GM11168 (cell line): ENCODE measurements around the gene ETS2.

Experiments used
- in situ Hi-C: fragments of 300-500 bp; cut with MboI; formaldehyde crosslinking; loops from one replicate; pipeline ENCODE4 v1.12.0; 2022; ENCODE audit warnings: low sequenced_read_pairs; ENCODE audit not compliant: unreplicated experiment

The ETS2 gene

DNA sequence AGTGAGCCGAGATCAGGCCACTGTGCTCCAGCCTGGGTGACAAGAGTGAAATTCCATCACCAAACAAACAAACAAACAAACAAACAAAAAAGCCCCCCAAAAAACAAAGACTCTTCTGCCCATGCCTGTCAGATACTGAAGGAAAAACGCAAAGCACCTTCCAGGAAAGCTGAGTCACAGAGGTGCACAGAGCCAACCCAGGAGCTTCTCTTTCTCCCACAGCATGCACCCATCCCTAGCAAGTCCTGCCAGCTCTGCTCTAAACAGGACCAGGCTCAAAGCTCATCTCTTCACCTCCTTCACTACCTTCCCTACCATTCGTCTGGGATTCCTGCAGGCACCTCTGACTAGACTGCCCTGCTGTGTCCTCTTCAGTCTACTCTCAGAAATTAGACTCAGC lies 46.5 kb downstream of the ETS2 start:
- in situ Hi-C loops: no loop called here

DNA sequence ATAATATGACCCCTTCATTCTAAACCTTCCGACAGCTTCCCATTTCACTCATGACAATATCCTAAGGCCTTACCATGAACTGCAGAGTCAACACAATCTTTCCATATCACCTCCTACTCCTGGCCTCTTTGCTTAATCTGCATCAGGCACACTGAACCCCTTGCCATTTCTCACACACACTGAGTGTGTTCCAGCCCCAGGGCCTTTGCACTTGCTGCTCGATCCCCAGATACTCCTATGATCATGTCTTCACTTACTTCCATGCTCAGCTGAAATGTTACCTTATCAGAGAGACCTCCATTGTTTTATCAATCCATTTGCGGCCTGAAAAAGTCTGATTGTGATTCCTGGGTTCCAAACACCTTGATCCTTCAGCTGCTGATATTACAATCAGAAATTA lies 47.0 kb downstream of the ETS2 start:
- in situ Hi-C loops: no loop called here

DNA sequence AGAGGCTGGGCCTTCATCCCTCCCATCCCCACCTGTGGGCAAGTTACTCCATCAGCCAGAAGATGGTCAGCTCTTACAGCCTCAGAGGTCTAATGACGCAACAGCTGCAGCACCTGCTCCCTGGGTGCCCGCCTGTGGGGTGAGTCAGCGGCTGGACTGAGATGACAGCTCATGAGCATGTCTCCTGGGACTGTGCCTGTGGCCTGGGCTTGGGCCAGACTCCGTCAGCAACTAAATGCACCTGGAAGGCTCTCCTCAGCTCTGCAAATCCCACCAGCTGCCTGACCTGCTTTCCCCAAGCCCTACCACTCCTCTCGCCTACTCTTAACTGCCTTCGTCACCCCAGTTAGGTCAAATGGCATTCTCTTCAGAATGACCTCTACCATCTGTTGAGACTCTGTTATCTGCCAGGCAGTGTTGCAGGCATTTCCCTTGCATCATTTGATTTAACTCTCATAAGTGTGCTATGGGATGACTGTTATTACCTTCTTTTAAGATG lies 47.7 kb downstream of the ETS2 start:
- in situ Hi-C loops: no loop called here

DNA sequence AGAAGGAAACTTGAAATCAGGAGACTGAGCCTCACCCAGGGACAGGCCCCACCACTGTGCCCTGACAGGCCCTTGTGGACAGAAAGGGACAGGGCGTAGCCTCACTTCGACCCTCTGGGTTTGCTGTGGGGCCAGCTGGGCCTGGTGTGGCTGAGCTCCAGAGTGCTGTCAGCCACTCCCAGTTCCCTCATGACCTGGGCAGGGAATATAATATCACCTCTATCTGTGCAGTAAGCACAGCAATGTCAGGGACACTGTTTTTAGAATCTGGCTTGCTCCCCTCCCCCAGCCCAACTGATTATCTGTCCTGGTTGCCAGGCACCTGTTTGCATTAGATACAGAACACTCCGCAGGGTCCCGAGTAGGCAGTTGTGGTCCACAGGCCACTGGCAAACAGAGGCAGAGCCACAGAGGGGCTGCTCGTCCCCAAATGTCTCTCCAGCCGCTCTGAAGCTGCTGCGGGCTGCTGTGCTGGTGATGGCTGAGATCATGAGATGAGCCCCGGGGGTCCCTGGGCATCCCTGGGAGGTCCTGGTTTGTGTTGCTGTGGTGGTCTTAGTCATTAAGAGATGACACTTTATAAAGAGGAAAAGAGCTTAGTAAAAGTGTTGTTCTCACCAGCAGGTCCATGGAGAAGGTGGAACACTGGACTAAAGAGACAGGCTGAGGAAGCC lies 51.6 kb downstream of the ETS2 start:
- in situ Hi-C loops: no loop called here

DNA sequence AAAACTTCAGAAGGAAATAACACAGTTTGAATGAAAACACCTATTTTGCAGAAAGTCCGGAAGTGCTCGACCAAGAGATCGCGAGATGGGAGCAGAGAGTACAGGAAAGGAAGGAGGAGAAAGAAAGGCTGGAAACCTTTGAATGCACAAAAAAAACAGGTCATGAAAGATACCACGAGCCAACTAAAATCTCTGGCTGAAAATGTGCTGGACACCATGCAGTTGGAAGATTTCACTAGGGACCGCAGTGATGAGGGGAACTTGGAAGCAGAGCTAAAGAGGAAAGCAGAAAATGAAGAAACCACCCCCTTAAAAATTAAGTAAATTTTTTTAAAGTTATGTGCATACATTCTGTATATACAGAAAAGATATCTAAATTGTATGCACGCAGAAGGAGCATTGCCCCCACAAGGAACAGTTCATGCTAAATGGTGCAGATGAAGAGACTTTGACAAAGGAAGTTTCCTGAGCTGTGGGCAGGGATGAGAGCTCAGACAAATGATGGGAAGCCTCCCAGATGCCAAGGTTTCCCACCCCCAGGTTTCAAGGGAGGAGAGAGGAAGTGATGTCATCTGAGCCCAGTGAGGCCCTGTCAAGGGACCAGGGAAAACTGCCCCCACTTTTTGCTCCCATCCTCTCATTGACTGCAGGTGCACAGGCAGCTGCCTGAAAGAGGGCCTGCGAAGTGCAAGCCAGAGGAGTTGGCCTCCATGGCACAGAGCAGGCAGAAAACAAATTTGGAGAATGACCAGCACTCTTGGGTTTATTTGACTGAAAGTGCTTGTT lies 52.5 kb downstream of the ETS2 start:
- in situ Hi-C loops: no loop called here

DNA sequence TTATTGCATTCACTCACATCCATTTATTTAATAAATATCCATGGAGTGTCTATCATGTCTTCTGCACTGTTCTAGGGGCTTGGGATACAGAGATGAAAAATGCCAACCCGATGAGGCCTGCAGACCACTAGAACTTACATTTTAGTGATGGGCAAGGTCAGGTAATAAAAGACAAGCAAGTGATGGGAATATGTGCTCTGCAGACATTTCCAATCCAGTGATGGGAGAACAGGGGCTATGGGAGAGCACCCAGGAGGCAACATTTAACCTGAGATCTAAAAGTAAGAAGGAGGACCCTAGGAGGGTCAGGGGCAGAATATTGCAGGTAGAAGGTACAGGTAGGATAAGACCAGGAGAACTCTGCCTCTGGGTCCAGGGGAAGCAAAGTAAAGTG lies 53.1 kb downstream of the ETS2 start:
- in situ Hi-C loops: no loop called here

DNA sequence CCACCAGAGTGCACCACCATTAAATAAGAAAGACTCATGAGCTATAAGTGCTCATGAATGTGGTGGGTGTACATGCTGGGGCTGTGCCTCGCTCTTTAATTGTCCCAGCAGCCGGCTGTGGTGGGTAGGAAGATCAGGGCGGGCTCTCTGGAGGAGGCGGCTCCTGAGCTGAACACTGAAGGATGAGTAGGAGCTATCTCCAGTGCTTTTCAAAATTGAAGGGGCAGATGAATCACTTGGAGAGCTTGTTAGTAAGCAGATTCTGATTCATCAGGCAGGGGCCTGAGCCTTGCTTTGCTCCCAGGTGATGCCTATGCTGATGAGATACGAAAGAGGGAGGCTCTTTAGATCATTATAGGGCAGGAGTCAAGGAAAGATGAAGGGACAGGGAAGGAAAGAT lies 54.1 kb downstream of the ETS2 start:
- in situ Hi-C loops: no loop called here

DNA sequence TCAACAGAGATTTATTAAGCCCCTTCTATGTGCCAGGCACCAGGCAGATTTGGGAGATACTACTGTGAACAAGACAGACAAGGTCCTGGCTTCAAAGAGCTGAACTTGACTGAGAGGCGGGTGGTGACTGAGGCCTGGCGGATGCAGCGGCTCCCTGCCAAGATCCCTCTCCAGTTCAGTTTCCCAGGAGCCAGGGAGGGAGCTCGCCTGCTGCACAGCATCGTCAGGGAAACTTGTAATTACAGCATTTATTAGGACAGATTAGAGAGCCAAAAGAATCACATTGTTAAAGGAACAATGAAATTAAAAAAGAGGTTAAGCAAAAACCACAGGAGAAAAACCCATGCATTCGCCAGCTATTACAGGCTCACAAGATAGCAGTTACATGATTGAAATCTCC lies 55.3 kb downstream of the ETS2 start:
- in situ Hi-C loops: no loop called here

DNA sequence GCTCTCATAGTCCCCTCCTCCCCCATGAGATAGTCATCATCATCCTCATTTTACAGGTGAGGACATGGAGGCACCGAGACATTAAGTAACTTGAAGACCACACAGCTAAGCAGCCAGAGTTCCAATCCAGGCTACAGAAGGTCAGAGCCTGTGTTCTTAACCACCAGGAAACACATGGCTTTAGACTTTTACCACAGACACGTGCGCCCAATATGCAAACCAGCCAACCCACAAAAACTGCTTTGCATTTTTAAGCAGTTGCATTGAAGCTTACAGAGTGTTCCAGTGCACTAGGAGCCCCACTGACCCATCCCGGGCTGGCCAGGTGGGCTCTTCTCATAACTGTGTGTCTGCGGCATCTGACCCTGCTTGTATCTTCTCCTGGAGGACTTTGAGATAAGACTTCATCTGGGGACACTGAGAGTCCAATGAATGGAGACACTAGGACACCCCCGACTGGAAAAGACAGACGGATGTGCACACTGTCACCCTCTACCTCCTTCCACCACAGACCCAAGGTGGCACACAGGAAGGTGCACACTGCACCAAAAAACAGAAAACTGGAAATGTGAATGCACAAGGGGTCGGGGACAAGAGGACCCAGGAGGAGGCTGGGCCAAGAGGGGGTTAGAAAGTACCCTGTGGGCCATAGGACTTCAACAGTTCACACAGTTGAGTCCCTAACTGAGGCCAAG lies 56.4 kb downstream of the ETS2 start:
- in situ Hi-C loops: no loop called here

DNA sequence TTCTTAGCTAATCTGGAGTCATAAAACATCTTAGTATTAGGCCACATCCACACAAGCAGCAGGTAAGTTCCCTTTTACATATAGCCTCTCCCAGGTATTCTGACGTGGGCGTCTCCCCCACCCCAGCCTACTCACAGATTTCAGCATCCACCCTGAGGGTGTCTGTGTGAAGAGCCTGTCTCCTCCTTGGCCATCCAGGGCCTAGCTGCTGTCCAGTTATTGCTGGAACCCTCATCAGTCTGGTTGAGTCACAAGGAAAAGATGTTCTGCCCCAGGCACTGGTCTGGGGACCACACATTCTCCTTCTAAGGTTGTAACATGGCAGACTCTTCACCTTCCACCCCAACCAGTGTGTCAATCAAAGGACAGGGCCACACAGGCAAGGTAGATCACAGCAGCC lies 57.6 kb downstream of the ETS2 start:
- in situ Hi-C loops: no loop called here

DNA sequence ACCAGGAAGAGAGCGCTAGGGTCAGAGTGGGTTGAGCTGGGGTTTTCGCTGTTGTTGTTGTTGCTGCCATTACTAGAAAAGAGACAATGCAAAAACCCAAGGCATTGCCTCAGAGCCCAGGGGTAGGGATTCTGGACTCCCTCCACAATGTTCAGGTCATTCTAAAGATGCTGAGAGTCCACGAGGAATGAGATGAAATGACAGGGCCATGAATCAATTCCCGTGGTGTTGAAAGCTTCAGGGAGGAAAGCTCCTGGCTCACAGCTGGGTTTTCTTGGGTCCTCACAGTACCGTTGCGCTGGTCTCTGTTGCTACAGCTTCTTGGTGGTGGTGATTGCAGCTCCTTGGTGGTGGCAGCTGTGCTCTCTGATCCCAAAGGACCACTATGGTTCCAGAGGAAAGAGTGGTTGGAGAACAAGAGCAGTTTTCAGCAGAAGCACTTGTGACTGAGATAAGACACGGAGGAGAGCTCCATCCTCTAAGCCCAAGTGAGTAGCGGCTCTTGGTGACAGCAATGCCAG lies 58.2 kb downstream of the ETS2 start:
- in situ Hi-C loops: no loop called here

DNA sequence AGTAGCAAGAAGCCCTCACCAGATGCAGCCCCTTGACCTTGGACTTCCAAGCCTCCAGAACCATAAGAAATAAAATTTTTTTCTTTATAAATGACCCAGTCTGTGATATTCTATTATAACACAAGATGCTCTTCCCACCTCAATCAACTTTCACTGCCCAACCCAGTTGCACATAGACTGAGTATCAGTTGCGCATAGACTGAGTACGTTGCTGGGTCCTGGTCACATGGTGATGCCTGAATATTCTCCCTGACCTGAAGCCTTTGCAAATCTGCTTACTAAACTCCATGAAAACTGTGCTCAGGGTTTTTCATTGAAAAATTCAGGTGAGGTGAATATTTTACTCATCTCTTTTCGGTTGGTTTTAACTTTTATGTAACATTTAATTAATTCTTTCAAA lies 59.2 kb downstream of the ETS2 start:
- in situ Hi-C loops: no loop called here

DNA sequence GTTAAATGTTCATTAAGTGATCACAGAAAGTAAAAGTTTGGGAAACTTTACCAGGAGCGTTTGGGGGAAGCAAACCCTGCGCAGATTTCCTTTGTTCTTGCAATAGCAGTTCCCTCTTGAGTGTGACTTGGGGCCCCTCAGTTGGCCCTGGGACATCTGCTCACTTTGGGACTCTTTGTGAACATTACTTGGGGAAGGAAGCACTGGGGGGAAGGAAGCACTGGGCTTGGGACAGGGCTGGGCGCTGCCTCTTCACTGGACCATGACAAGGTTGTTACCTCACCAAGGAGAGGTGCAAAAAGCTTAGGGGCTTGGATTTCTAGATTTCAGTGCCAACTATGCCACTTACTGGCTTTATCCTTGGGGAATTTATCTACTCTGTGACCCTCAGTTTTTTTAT lies 63.5 kb downstream of the ETS2 start:
- in situ Hi-C loops: no loop called here

DNA sequence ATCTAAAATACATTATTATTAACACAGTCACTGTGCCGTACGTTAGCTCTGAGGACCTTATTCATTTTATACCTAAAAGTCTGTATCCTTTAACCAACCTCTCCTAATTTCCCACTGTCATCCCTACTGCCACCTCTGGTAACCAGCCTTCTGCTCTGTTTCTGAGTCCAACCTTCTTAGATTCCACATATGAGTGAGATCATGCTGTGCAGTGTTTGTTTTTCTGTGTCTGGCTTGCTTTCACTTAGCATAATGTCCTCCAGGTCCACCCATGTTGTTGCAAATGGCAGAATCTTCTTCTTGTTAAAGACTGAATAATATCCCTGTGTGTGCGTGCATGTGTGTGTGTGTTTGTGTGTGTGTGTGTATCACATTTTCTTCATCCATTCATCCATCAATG lies 64.2 kb downstream of the ETS2 start:
- in situ Hi-C loops: no loop called here
